H9 (cell line): Measurements from ENCODE around the gene BCLAF3. TPM values are rescaled to one million over a fixed set of nuclear protein-coding genes. Genes with fewer than 3 reads are reported as not detected.

ENCODE experiments used
- DNase-seq: peaks from one replicate; pipeline ENCODE4 v3.0.0-alpha.2; 2017
- H2AFZ ChIP-seq: one replicate; pipeline ENCODE4 v1.6.1; 2013; ENCODE audit warnings: mild to moderate bottlenecking, low read length, control low read depth, moderate library complexity
- H2AK5ac ChIP-seq: 2 replicates; pipeline ENCODE4 v1.6.1; 2013; ENCODE audit warnings: low read length, control low read depth, mixed read lengths; ENCODE audit not compliant: insufficient read length
- H2BK120ac ChIP-seq: one replicate; pipeline ENCODE4 v1.6.1; 2013; ENCODE audit warnings: low read depth, mild to moderate bottlenecking, low read length, control low read depth, inconsistent platforms; ENCODE audit not compliant: poor library complexity, severe bottlenecking
- H2BK12ac ChIP-seq: 2 replicates; pipeline ENCODE4 v1.6.1; 2013; ENCODE audit warnings: low read length, control low read depth, mixed read lengths, low read depth; ENCODE audit not compliant: insufficient read length
- H2BK15ac ChIP-seq: 2 replicates; pipeline ENCODE4 v1.6.1; 2013; ENCODE audit warnings: low read depth, low read length, control low read depth
- H2BK20ac ChIP-seq: one replicate; pipeline ENCODE4 v1.6.1; 2013; ENCODE audit warnings: low read depth, mild to moderate bottlenecking, low read length, control low read depth, inconsistent platforms; ENCODE audit not compliant: poor library complexity, severe bottlenecking
- H2BK5ac ChIP-seq: 2 replicates; pipeline ENCODE4 v1.6.1; 2013; ENCODE audit warnings: low read length, control low read depth, mixed read lengths; ENCODE audit not compliant: insufficient read length
- H3K14ac ChIP-seq: 2 replicates; pipeline ENCODE4 v1.6.1; 2013; ENCODE audit warnings: low read length, control low read depth; ENCODE audit not compliant: insufficient read depth
- H3K18ac ChIP-seq: 2 replicates; pipeline ENCODE4 v1.6.1; 2013; ENCODE audit warnings: low read depth, mild to moderate bottlenecking, mixed read lengths, low read length, control low read depth; ENCODE audit not compliant: insufficient read length
- H3K23ac ChIP-seq: 2 replicates; pipeline ENCODE4 v1.6.1; 2013; ENCODE audit warnings: low read length, control low read depth, mixed read lengths, low read depth; ENCODE audit not compliant: insufficient read length
- H3K23me2 ChIP-seq: 2 replicates; pipeline ENCODE4 v1.6.1; 2013; ENCODE audit warnings: low read depth, mild to moderate bottlenecking, mixed read lengths, low read length, control low read depth; ENCODE audit not compliant: insufficient read length, poor library complexity, severe bottlenecking
- H3K27ac ChIP-seq: 2 replicates; pipeline ENCODE4 v1.5.1; 2013; ENCODE audit warnings: low read length, control low read depth, mixed read lengths, low read depth; ENCODE audit not compliant: insufficient read length
- H3K27me3 ChIP-seq: 2 replicates; pipeline ENCODE4 v1.6.1; 2013; ENCODE audit warnings: low read length, control low read depth, inconsistent platforms; ENCODE audit not compliant: insufficient read depth
- H3K4ac ChIP-seq: 2 replicates; pipeline ENCODE4 v1.6.1; 2013; ENCODE audit warnings: low read depth, mild to moderate bottlenecking, control low read depth, inconsistent platforms, low read length, moderate library complexity
- H3K4me1 ChIP-seq: 2 replicates; pipeline ENCODE4 v1.6.1; 2013; ENCODE audit warnings: low read length, control low read depth, inconsistent platforms; ENCODE audit not compliant: insufficient read depth
- H3K4me2 ChIP-seq: 2 replicates; pipeline ENCODE4 v1.6.1; 2013; ENCODE audit warnings: low read length, control low read depth, mixed read lengths; ENCODE audit not compliant: insufficient read length, insufficient read depth
- H3K56ac ChIP-seq: 2 replicates; pipeline ENCODE4 v1.6.1; 2013; ENCODE audit warnings: low read depth, mild to moderate bottlenecking, mixed read lengths, low read length, control low read depth; ENCODE audit not compliant: insufficient read length
- H3K79me1 ChIP-seq: 2 replicates; pipeline ENCODE4 v1.6.1; 2013; ENCODE audit warnings: low read depth, mild to moderate bottlenecking, moderate library complexity, low read length, control low read depth, inconsistent platforms; ENCODE audit not compliant: insufficient read depth, poor library complexity, severe bottlenecking
- H3K79me2 ChIP-seq: 2 replicates; pipeline ENCODE4 v1.6.1; 2013; ENCODE audit warnings: low read length, control low read depth, inconsistent platforms; ENCODE audit not compliant: insufficient read depth
- H3K9ac ChIP-seq: 2 replicates; pipeline ENCODE4 v1.6.1; 2013; ENCODE audit warnings: low read length, control low read depth, mixed read lengths; ENCODE audit not compliant: insufficient read length; ENCODE audit errors: extremely low read depth
- H3K9me3 ChIP-seq: one replicate; pipeline ENCODE4 v1.6.1; 2013; ENCODE audit warnings: low read depth, low read length, inconsistent platforms; ENCODE audit not compliant: control insufficient read depth
- H3T11ph ChIP-seq: one replicate; pipeline ENCODE4 v1.6.1; 2013; ENCODE audit warnings: mild to moderate bottlenecking, low read length, control low read depth, inconsistent platforms
- H4K20me1 ChIP-seq: one replicate; pipeline ENCODE4 v1.6.1; 2013; ENCODE audit not compliant: control insufficient read depth, insufficient read length, insufficient read depth
- H4K5ac ChIP-seq: 2 replicates; pipeline ENCODE4 v1.6.1; 2013; ENCODE audit warnings: low read depth, mild to moderate bottlenecking, mixed read lengths, low read length, control low read depth; ENCODE audit not compliant: insufficient read length
- H4K8ac ChIP-seq: replicated peaks from 2 replicates; pipeline ENCODE4 v1.6.1; 2013; ENCODE audit warnings: low read length, control low read depth, mixed read lengths, low read depth; ENCODE audit not compliant: insufficient read length
- H4K91ac ChIP-seq: 2 replicates; pipeline ENCODE4 v1.6.1; 2013; ENCODE audit warnings: low read depth, mild to moderate bottlenecking, moderate library complexity, mixed read lengths, low read length, control low read depth; ENCODE audit not compliant: insufficient read length
- H3K27ac Mint-ChIP-seq, 3 experiments: 2 replicates in 2 of 3; 3 replicates in 1 of 3; pipeline ENCODE4 v1.8.0; 2020 to 2021; ENCODE audit warnings: mixed read lengths in 3 of 3, mild to moderate bottlenecking in 1 of 3, moderate library complexity in 1 of 3
- H3K27me3 Mint-ChIP-seq: 2 replicates; pipeline ENCODE4 v1.8.0; 2021; ENCODE audit warnings: low read depth, mild to moderate bottlenecking, moderate library complexity, mixed read lengths
- H3K36me3 Mint-ChIP-seq, 3 experiments: 2 replicates in 2 of 3; 3 replicates in 1 of 3; pipeline ENCODE4 v1.8.0; 2020 to 2021; ENCODE audit warnings: low read depth in 3 of 3, mixed read lengths in 3 of 3; ENCODE audit not compliant: insufficient read depth in 1 of 3
- H3K4me1 Mint-ChIP-seq, 2 experiments: 2 replicates each; pipeline ENCODE4 v1.8.0; 2020; ENCODE audit warnings: mixed read lengths in 2 of 2
- H3K4me3 Mint-ChIP-seq, 2 experiments: 2 replicates in 1 of 2; 3 replicates in 1 of 2; pipeline ENCODE4 v1.8.0; 2020 to 2021; ENCODE audit warnings: mild to moderate bottlenecking in 2 of 2, mixed read lengths in 2 of 2, moderate library complexity in 1 of 2
- H3K9me3 Mint-ChIP-seq, 2 experiments: 2 replicates in 1 of 2; 3 replicates in 1 of 2; pipeline ENCODE4 v1.8.0; 2020; ENCODE audit warnings: mild to moderate bottlenecking in 2 of 2, mixed read lengths in 2 of 2, moderate library complexity in 1 of 2
- CTCF ChIP-seq: fragments of 200-600 bp; sonication (generic); conservative IDR thresholded peaks from 3 replicates; pipeline ENCODE4 v1.8.0; 2021; ENCODE audit warnings: antibody characterized with exemption, mild to moderate bottlenecking
- WGBS: extraction: QIAGEN DNeasy Blood & Tissue Kit; methylation state at CpG from one replicate; pipeline ENCODE4 v1.1.7; 2013; ENCODE audit warnings: missing lambda C conversion rate, low lambda C conversion rate, mixed read lengths; ENCODE audit not compliant: insufficient read length; ENCODE audit errors: extremely low coverage; 5-methylcytosine and 5-hydroxymethylcytosine counted together
- total RNA-seq: library from RNA; stranded (reverse); gene quantifications from 2 replicates; pipeline ENCODE4 v1.2.1, GENCODE V29; 2021

Gene BCLAF3
- total RNA-seq, 1 experiment from 2014 or later = 7.9 TPM

- H2BK120ac ChIP-seq = no peak overlapping the region
- no peaks in the 10 kb centered on the region for H3K23me2 ChIP-seq
- H2BK20ac ChIP-seq = no peak overlapping the region
- H2BK5ac ChIP-seq = no peak overlapping the region
- no peak overlapping the region for H4K91ac ChIP-seq
- H3K18ac ChIP-seq = no peak overlapping the region
- no peak overlapping the region for H3K4ac ChIP-seq
- WGBS = no CpG with 5 or more reads among the region's 9 CpGs
- no peak overlapping the region for H2BK12ac ChIP-seq
- H3K23ac ChIP-seq = no peak overlapping the region
- no peak overlapping the region for H3K4me3 Mint-ChIP-seq
- no peak overlapping the region for H3K56ac ChIP-seq
- H4K8ac ChIP-seq = no peak overlapping the region
- H3K79me1 ChIP-seq = no peaks in the 10 kb centered on the region
- TF ChIP-seq CTCF = no peak
- H3K27me3 Mint-ChIP-seq = no peaks in the 10 kb centered on the region
- peaks cover 32% of the 10 kb centered on the region for H3K9me3 ChIP-seq
- no peak for DNase-seq
- no peaks in the 10 kb centered on the region for H3K4me1 ChIP-seq
- H3K4me1 Mint-ChIP-seq = no peaks in the 10 kb centered on the region
- H4K20me1 ChIP-seq = no peaks in the 10 kb centered on the region
- H3K9me3 Mint-ChIP-seq = peaks cover 54 to 61% of the 10 kb centered on the region in 2 experiments
- H3K79me2 ChIP-seq = no peaks in the 10 kb centered on the region
- no peak overlapping the region for H3K14ac ChIP-seq
- H2AK5ac ChIP-seq = no peak overlapping the region
- peaks cover 6 to 20% (median 16%) of the 10 kb centered on the region in 3 experiments for H3K36me3 Mint-ChIP-seq
- H3T11ph ChIP-seq = no peak overlapping the region
- no peak overlapping the region for H3K27ac Mint-ChIP-seq
- no peak overlapping the region for H3K9ac ChIP-seq
- H4K5ac ChIP-seq = no peak overlapping the region
- H3K27me3 ChIP-seq = no peaks in the 10 kb centered on the region
- H2AFZ ChIP-seq = no peak overlapping the region
- no peak overlapping the region for H3K4me2 ChIP-seq
- H3K27ac ChIP-seq = no peak overlapping the region
- H2BK15ac ChIP-seq = no peak overlapping the region
Measured at GRCh38 chrX:19964017-19964710, 26.7 kb downstream of the BCLAF3 start.
